Endothelial cell of umbilical vein (primary cell): ENCODE data around the gene DENND5B. TPM values are rescaled to one million over a fixed set of nuclear protein-coding genes. Genes with fewer than 3 reads are reported as not detected.

Source experiments
- BruUV-seq: library from RNA; stranded (reverse); fragments of 400-500 nt; replicated peaks from 2 replicates; lab custom pipeline; 2021; lab: Mats Ljungman, UMichigan
- CTCF ChIA-PET: fragments of 300-600, 350-600 bp; sonication (Branson Sonifier 250); formaldehyde crosslinking; loops from one replicate; lab custom pipeline; 2021; ENCODE audit warnings: antibody characterized with exemption, inconsistent platforms; lab: Charles Lee
- POLR2A ChIA-PET: fragments of 300-600, 350-600 bp; sonication (Branson Sonifier 250); formaldehyde crosslinking; loops from one replicate; lab custom pipeline; 2021; ENCODE audit warnings: antibody characterized with exemption, inconsistent platforms; lab: Charles Lee
- DNase-seq: peaks from one replicate; pipeline ENCODE4 v3.0.0-alpha.2; 2011; ENCODE audit warnings: low read depth, low spot score
- FAIRE-seq: peaks from 2 replicates; lab custom pipeline; 2011; peaks lifted over from hg19 to GRCh38; lab: Jason Lieb, UNC
- H2AFZ ChIP-seq: 2 replicates; pipeline ENCODE4 v1.6.0; 2012; ENCODE audit warnings: low read depth, low read length, control low read depth, inconsistent platforms
- H3K27ac ChIP-seq: 2 replicates; pipeline ENCODE4 v1.5.1; 2011; ENCODE audit warnings: low read depth, mild to moderate bottlenecking, control low read depth, low read length, moderate library complexity; ENCODE audit not compliant: insufficient read depth
- H3K27me3 ChIP-seq, 2 experiments: 2 replicates each; pipeline versions ENCODE4 v1.6.0 to v1.6.1; 2011; ENCODE audit warnings: low read length in 2 of 2, mixed read lengths in 1 of 2; ENCODE audit not compliant: control insufficient read depth in 2 of 2, insufficient read depth in 2 of 2
- H3K36me3 ChIP-seq, 2 experiments: 2 replicates in 1 of 2; 3 replicates in 1 of 2; pipeline ENCODE4 v1.5.1; 2011; ENCODE audit warnings: low read length in 2 of 2, mild to moderate bottlenecking in 1 of 2, moderate library complexity in 1 of 2; ENCODE audit not compliant: control insufficient read depth in 2 of 2, insufficient read depth in 2 of 2; ENCODE audit errors: extremely low read depth in 1 of 2
- H3K4me1 ChIP-seq: 3 replicates; pipeline ENCODE4 v1.5.1; 2011; ENCODE audit warnings: mild to moderate bottlenecking, low read length; ENCODE audit not compliant: control insufficient read depth, insufficient read depth; ENCODE audit errors: extremely low read depth
- H3K4me2 ChIP-seq: 2 replicates; pipeline ENCODE4 v1.6.1; 2011; ENCODE audit warnings: low read length, control low read depth, mixed read lengths; ENCODE audit not compliant: insufficient read depth
- H3K4me3 ChIP-seq, 3 experiments: fragments of 200-600 bp in 1 of 3; sonication (generic), shearing (Covaris generic) in 1 of 3; replicated peaks in 1 of 3; 2 replicates each; pipeline ENCODE4 v1.5.1; 2011 to 2016; ENCODE audit warnings: control low read depth in 3 of 3, low read length in 3 of 3, mild to moderate bottlenecking in 2 of 3, inconsistent platforms in 1 of 3, low read depth in 1 of 3, moderate library complexity in 1 of 3; ENCODE audit not compliant: insufficient read depth in 1 of 3
- H3K79me2 ChIP-seq: 2 replicates; pipeline ENCODE4 v1.6.0; 2012; ENCODE audit warnings: low read length, inconsistent platforms; ENCODE audit not compliant: control insufficient read depth, insufficient read depth
- H3K9ac ChIP-seq: replicated peaks from 2 replicates; pipeline ENCODE3; 2011; ENCODE audit warnings: low read length, control low read depth; ENCODE audit not compliant: insufficient read depth; ENCODE audit errors: extremely low read depth
- H3K9me1 ChIP-seq: replicated peaks from 3 replicates; pipeline ENCODE4 v1.6.0; 2011; ENCODE audit warnings: mild to moderate bottlenecking, low read length; ENCODE audit not compliant: control insufficient read depth, insufficient read depth; ENCODE audit errors: extremely low read depth
- H3K9me3 ChIP-seq: replicated peaks from 2 replicates; pipeline ENCODE4 v1.5.1; 2012; ENCODE audit warnings: low read length, inconsistent platforms; ENCODE audit not compliant: control insufficient read depth, insufficient read depth
- H4K20me1 ChIP-seq: replicated peaks from 2 replicates; pipeline ENCODE3; 2011; ENCODE audit warnings: mild to moderate bottlenecking, low read length; ENCODE audit not compliant: control insufficient read depth, insufficient read depth; ENCODE audit errors: extremely low read depth
- CTCF ChIP-seq, 2 donors: IDR thresholded peaks; 1 replicate in 1 of 2; 2 replicates in 1 of 2; pipeline ENCODE4 v1.5.1; 2011; ENCODE audit warnings: low read length in 2 of 2, mild to moderate bottlenecking in 2 of 2, moderate library complexity in 2 of 2, control low read depth in 1 of 2, inconsistent platforms in 1 of 2, low read depth in 1 of 2; ENCODE audit not compliant: insufficient read depth in 1 of 2; ENCODE audit errors: extremely low read depth in 1 of 2
- EZH2 ChIP-seq: IDR thresholded peaks from 2 replicates; pipeline ENCODE4 v1.6.1; 2012; ENCODE audit warnings: borderline replicate concordance, low read depth, mild to moderate bottlenecking, moderate library complexity, low read length, inconsistent platforms; ENCODE audit not compliant: severe bottlenecking
- FOS ChIP-seq: IDR thresholded peaks from 2 replicates; pipeline ENCODE4 v1.6.1; 2011; ENCODE audit warnings: mild to moderate bottlenecking, low read length, moderate library complexity, borderline replicate concordance; ENCODE audit not compliant: insufficient read depth
- GATA2 ChIP-seq: IDR thresholded peaks from 2 replicates; pipeline ENCODE4 v1.7.0; 2011; ENCODE audit warnings: low read depth, mild to moderate bottlenecking, moderate library complexity, mixed read lengths, low read length; ENCODE audit not compliant: insufficient read length, insufficient read depth
- JUN ChIP-seq: IDR thresholded peaks from 2 replicates; pipeline ENCODE4 v1.6.1; 2011; ENCODE audit warnings: borderline replicate concordance, low read depth; ENCODE audit not compliant: insufficient read length, insufficient read depth
- MAX ChIP-seq: IDR thresholded peaks from 2 replicates; pipeline ENCODE4 v1.6.1; 2011; ENCODE audit not compliant: insufficient read depth, insufficient read length
- MYC ChIP-seq: IDR thresholded peaks from one replicate; pipeline ENCODE4 v1.6.1; 2011; ENCODE audit warnings: mild to moderate bottlenecking, low read depth, low read length
- POLR2A ChIP-seq: IDR thresholded peaks from 2 replicates; pipeline ENCODE4 v1.6.1; 2012; ENCODE audit warnings: low read depth, mild to moderate bottlenecking, control low read depth, low read length
- POLR2AphosphoS5 ChIP-seq: IDR thresholded peaks from 2 replicates; pipeline ENCODE4 v1.6.1; 2012; ENCODE audit warnings: low read depth, mild to moderate bottlenecking, control low read depth, low read length, moderate library complexity; ENCODE audit not compliant: insufficient read depth
- dilution Hi-C: fragments of 300-500 bp; cut with MboI; formaldehyde crosslinking; loops from one replicate; pipeline ENCODE4 v1.15.0; 2019; ENCODE audit warnings: low sequenced_read_pairs; ENCODE audit not compliant: extremely low pct_ligation_motif_present
- intact Hi-C: fragments of 100-400 bp; cut with micrococcal nuclease; formaldehyde crosslinking; loops from one replicate; pipeline ENCODE4 v1.10.0; 2022
- polyA plus RNA-seq, 4 experiments: library from polyadenylated mRNA; depleted of rRNA in 3 of 4; stranded (reverse) in 3 of 4; unstranded in 1 of 4; fragments of >200 nt; gene quantifications; 2 replicates each; pipeline versions ENCODE4 v1.2.1 to v1.2.3, GENCODE V29; 2011 to 2012; ENCODE audit warnings: missing spikeins in 1 of 4
- total RNA-seq: library from RNA; stranded (reverse); gene quantifications from 2 replicates; pipeline ENCODE4 v1.2.3, GENCODE V29; 2021

The DENND5B gene
- total and polyA plus RNA-seq, 2 donors (not counting 3 experiments of a cell fraction or from before 2014, with no cell fraction given): 10.3 to 18.3 TPM

- Histone ChIP-seq H2AFZ (no peak overlapping the region), H3K27ac (no peak overlapping the region), H3K4me3 (no peak overlapping the region), H3K4me2 (no peak overlapping the region), H3K36me3 (no peaks in the 10 kb centered on the region), H4K20me1 (no peaks in the 10 kb centered on the region), H3K9me3 (no peaks in the 10 kb centered on the region), H3K27me3 (peaks cover 0 to 3% of the 10 kb centered on the region in 2 experiments), H3K9ac (no peak overlapping the region), H3K9me1 (no peaks in the 10 kb centered on the region), H3K79me2 (no peaks in the 10 kb centered on the region), H3K4me1 (no peaks in the 10 kb centered on the region)
- ChIA-PET CTCF (interaction anchor here (1.0 kb wide), 1 partner anchor 19 kb away, joined by 4 read pairs; no protein-coding TSS in a partner anchor), POLR2A (no interaction called here)
- dilution Hi-C loops: no loop called here
- BruUV-seq: no TSS peak
- no peak for DNase-seq
- no peak for FAIRE-seq
- TF ChIP-seq MYC (no peak), MAX (no peak), JUN (no peak), FOS (no peak), GATA2 (no peak), EZH2 (no peak), POLR2A (no peak), CTCF (IDR thresholded peaks at IDR 0.05; ENCODE audit: extremely low read depth in 1 of 2, insufficient read depth in 1 of 2, low read depth in 1 of 2, low read length in 2 of 2) (no peak), POLR2AphosphoS5 (no peak)
- intact Hi-C loops: no loop called here
Measured at GRCh38 chr12:31342286-31342685, 248.7 kb downstream of the DENND5B start.
